ENCODE measurements around the gene RASAL3.

DNA sequence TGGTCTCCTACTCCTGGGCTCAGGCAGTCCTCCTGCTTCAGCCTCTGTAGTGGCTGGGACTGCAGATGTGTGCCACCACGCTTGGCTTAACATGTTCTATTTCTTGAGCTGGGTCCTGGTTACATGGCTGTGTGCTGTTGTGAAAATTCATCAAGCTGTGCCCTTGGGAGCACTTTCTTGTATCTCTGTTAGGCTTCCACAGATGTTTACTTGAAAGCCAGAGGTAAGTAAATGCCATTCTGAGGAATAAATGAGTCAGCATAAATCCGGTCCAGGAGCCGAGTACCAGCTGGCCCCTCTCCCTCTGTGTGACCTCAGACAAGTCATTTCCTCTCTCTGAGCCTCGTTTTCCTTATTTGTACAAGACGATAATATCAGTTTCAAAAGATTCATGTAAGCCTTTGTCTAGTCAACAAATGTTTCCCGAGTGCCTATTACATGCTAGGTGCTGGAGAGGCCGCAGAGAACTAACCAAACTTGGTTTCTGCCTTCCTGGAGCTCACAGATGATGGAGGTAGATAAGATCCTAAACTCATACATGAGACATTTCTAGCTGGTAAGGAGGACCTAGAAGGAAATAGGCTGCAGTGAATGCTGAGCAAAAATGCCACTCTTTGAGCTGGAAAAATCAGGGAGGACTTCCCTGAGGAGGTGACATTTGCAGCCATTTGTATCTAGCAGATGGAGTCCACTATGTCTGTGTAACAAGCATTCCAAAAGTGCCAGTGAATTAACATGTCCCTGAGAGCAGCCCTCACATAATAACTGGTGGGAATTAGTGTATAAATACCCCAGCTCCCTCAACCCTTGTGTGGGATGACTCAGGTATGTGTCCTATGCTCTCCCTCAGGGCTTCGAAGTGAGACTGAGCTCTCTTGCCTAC, 2.7 kb upstream of the RASAL3 start:
- TF ChIP-seq, protein P1, sequence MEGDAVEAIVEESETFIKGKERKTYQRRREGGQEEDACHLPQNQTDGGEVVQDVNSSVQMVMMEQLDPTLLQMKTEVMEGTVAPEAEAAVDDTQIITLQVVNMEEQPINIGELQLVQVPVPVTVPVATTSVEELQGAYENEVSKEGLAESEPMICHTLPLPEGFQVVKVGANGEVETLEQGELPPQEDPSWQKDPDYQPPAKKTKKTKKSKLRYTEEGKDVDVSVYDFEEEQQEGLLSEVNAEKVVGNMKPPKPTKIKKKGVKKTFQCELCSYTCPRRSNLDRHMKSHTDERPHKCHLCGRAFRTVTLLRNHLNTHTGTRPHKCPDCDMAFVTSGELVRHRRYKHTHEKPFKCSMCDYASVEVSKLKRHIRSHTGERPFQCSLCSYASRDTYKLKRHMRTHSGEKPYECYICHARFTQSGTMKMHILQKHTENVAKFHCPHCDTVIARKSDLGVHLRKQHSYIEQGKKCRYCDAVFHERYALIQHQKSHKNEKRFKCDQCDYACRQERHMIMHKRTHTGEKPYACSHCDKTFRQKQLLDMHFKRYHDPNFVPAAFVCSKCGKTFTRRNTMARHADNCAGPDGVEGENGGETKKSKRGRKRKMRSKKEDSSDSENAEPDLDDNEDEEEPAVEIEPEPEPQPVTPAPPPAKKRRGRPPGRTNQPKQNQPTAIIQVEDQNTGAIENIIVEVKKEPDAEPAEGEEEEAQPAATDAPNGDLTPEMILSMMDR (IDR thresholded peaks at IDR 0.05), result no peak
- no peak for TF ChIP-seq POLR2A (IDR thresholded peaks at IDR 0.05)
